Duodenal mucosa (tissue), 2 donors: ENCODE results near the gene RASL11B.
"Not testable (repeated sequence)": the region's sequence is repeated elsewhere in the genome, so short reads cannot be mapped to it uniquely, and the experiment has no call there.

Source experiments
- H3K27ac ChIP-seq: one replicate; pipeline ENCODE4 v1.7.0; 2013; ENCODE audit warnings: low read depth, low read length
- H3K27me3 ChIP-seq, 2 donors: one replicate each; pipeline ENCODE4 v1.7.0; 2013; ENCODE audit warnings: low read length in 2 of 2, control low read depth in 1 of 2; ENCODE audit not compliant: insufficient read depth in 2 of 2, control insufficient read depth in 1 of 2
- H3K36me3 ChIP-seq, 2 donors: one replicate each; pipeline ENCODE4 v1.7.0; 2013; ENCODE audit warnings: low read length in 2 of 2, control low read depth in 1 of 2; ENCODE audit not compliant: insufficient read depth in 2 of 2, control insufficient read depth in 1 of 2
- H3K4me1 ChIP-seq, 2 donors: one replicate each; pipeline ENCODE4 v1.7.0; 2013; ENCODE audit warnings: low read length in 2 of 2, control low read depth in 1 of 2; ENCODE audit not compliant: insufficient read depth in 2 of 2, control insufficient read depth in 1 of 2
- H3K4me3 ChIP-seq, 2 donors: one replicate each; pipeline ENCODE4 v1.7.0; 2013; ENCODE audit warnings: low read length in 2 of 2, low read depth in 1 of 2
- H3K9ac ChIP-seq, 2 donors: one replicate each; pipeline ENCODE4 v1.7.0; 2013; ENCODE audit warnings: low read length in 2 of 2, low read depth in 1 of 2
- H3K9me3 ChIP-seq, 2 donors: one replicate each; pipeline ENCODE4 v1.7.0; 2013; ENCODE audit warnings: low read length in 2 of 2, control low read depth in 1 of 2; ENCODE audit not compliant: control insufficient read depth in 1 of 2

Gene RASL11B

GRCh38 chr4:52834641-52835456 lies 27.3 kb upstream of the RASL11B start:
- H3K9ac ChIP-seq, H3K4me1 ChIP-seq, H3K4me3 ChIP-seq, H3K9me3 ChIP-seq, H3K36me3 ChIP-seq, H3K27me3 ChIP-seq, H3K27ac ChIP-seq: not testable (repeated sequence)

GRCh38 chr4:52836120-52836519 lies 26.0 kb upstream of the RASL11B start:
- H3K4me3 ChIP-seq = no peak overlapping the region
- H3K4me1 ChIP-seq = peaks cover 0 to 2% of the 10 kb centered on the region in 2 donors
- no peaks in the 10 kb centered on the region for H3K9me3 ChIP-seq
- H3K9ac ChIP-seq = no peak overlapping the region
- no peaks in the 10 kb centered on the region for H3K36me3 ChIP-seq
- no peak overlapping the region for H3K27ac ChIP-seq
- no peaks in the 10 kb centered on the region for H3K27me3 ChIP-seq

- H3K27me3 ChIP-seq = no peaks in the 10 kb centered on the region
- no peak overlapping the region for H3K9ac ChIP-seq
- H3K36me3 ChIP-seq = no peaks in the 10 kb centered on the region
- H3K4me3 ChIP-seq = no peak overlapping the region
- H3K9me3 ChIP-seq = no peaks in the 10 kb centered on the region
- peaks cover 2 to 8% of the 10 kb centered on the region in 2 donors for H3K4me1 ChIP-seq
- no peak overlapping the region for H3K27ac ChIP-seq
Measured at GRCh38 chr4:52836678-52837077, 25.4 kb upstream of the RASL11B start.

- no peak overlapping the region for H3K27ac ChIP-seq
- H3K4me1 ChIP-seq = peaks cover 4 to 14% of the 10 kb centered on the region in 2 donors
- no peaks in the 10 kb centered on the region for H3K27me3 ChIP-seq
- no peaks in the 10 kb centered on the region for H3K9me3 ChIP-seq
- no peaks in the 10 kb centered on the region for H3K36me3 ChIP-seq
- no peak overlapping the region for H3K9ac ChIP-seq
- no peak overlapping the region for H3K4me3 ChIP-seq
Measured at GRCh38 chr4:52837716-52838558, 24.2 kb upstream of the RASL11B start.

GRCh38 chr4:52838729-52839586 lies 23.2 kb upstream of the RASL11B start:
- Histone ChIP-seq H3K27me3 (no peaks in the 10 kb centered on the region), H3K36me3 (no peaks in the 10 kb centered on the region), H3K9ac (no peak overlapping the region), H3K9me3 (no peaks in the 10 kb centered on the region), H3K4me1 (peaks cover 4 to 14% of the 10 kb centered on the region in 2 donors), H3K4me3 (no peak overlapping the region), H3K27ac (no peak overlapping the region)

- H3K27ac ChIP-seq = no peak overlapping the region
- H3K4me1 ChIP-seq = peaks cover 4 to 14% of the 10 kb centered on the region in 2 donors
- H3K36me3 ChIP-seq = no peaks in the 10 kb centered on the region
- H3K4me3 ChIP-seq = no peak overlapping the region
- H3K9ac ChIP-seq = no peak overlapping the region
- no peaks in the 10 kb centered on the region for H3K9me3 ChIP-seq
- H3K27me3 ChIP-seq = no peaks in the 10 kb centered on the region
Measured at GRCh38 chr4:52840531-52841370, 21.4 kb upstream of the RASL11B start.

GRCh38 chr4:52841682-52842456 lies 20.2 kb upstream of the RASL11B start:
- H3K4me3 ChIP-seq = no peak overlapping the region
- H3K4me1 ChIP-seq = peaks cover 4 to 14% of the 10 kb centered on the region in 2 donors
- H3K27me3 ChIP-seq = no peaks in the 10 kb centered on the region
- no peaks in the 10 kb centered on the region for H3K9me3 ChIP-seq
- H3K36me3 ChIP-seq = no peaks in the 10 kb centered on the region
- H3K9ac ChIP-seq = no peak overlapping the region
- no peak overlapping the region for H3K27ac ChIP-seq

- H3K4me1 ChIP-seq = peaks cover 4 to 17% of the 10 kb centered on the region in 2 donors
- no peaks in the 10 kb centered on the region for H3K27me3 ChIP-seq
- no peaks in the 10 kb centered on the region for H3K9me3 ChIP-seq
- H3K9ac ChIP-seq = no peak overlapping the region
- H3K27ac ChIP-seq = no peak overlapping the region
- H3K4me3 ChIP-seq = no peak overlapping the region
- no peaks in the 10 kb centered on the region for H3K36me3 ChIP-seq
Measured at GRCh38 chr4:52842792-52843191, 19.3 kb upstream of the RASL11B start.

GRCh38 chr4:52843351-52843750 lies 18.8 kb upstream of the RASL11B start:
- H3K4me3 ChIP-seq = no peak overlapping the region
- no peaks in the 10 kb centered on the region for H3K36me3 ChIP-seq
- no peak overlapping the region for H3K27ac ChIP-seq
- no peaks in the 10 kb centered on the region for H3K9me3 ChIP-seq
- no peak overlapping the region for H3K9ac ChIP-seq
- no peaks in the 10 kb centered on the region for H3K27me3 ChIP-seq
- H3K4me1 ChIP-seq = peaks cover 4 to 22% of the 10 kb centered on the region in 2 donors
